HepG2 (cell line): Measurements from ENCODE around the gene TMEM114. TPM values are rescaled to one million over a fixed set of nuclear protein-coding genes. Genes with fewer than 3 reads are reported as not detected.
A peak's percentile ranks its signal among the peaks of the same experiment; 100 is the strongest.

Experiments used
- ATF7 ChIP-seq, 2 experiments: fragments of 450-650 bp in 1 of 2; sonication (generic) in 1 of 2; formaldehyde crosslinking in 1 of 2; IDR thresholded peaks; 2 replicates each; pipeline versions ENCODE4 v1.4.0 to v1.6.1; 2016 to 2020; ENCODE audit warnings: antibody characterized with exemption in 1 of 2, mild to moderate bottlenecking in 1 of 2, missing genetic modification reagents in 1 of 2
- HNRNPLL ChIP-seq: fragments of 200-400 bp; formaldehyde crosslinking; IDR thresholded peaks from 2 replicates; pipeline ENCODE4 v1.6.1; 2017; ENCODE audit warnings: mild to moderate bottlenecking, low read depth, low read length; ENCODE audit not compliant: poor library complexity, severe bottlenecking
- HOXA9 ChIP-seq: sonication (generic); formaldehyde crosslinking; IDR thresholded peaks from 2 replicates; pipeline ENCODE4 v1.8.1; 2022; ENCODE audit warnings: missing genetic modification reagents, mild to moderate bottlenecking, moderate library complexity, borderline replicate concordance
- KLF9 ChIP-seq: IDR thresholded peaks from 2 replicates; pipeline ENCODE4 v1.6.1; 2016; ENCODE audit warnings: low read depth
- LRRFIP1 ChIP-seq: sonication (generic); formaldehyde crosslinking; conservative IDR thresholded peaks from 2 replicates; pipeline ENCODE4 v1.4.0; 2020; ENCODE audit warnings: missing genetic modification reagents
- MTA3 ChIP-seq: sonication (generic); formaldehyde crosslinking; IDR thresholded peaks from 2 replicates; pipeline ENCODE4 v1.4.0; 2020; ENCODE audit warnings: missing genetic modification reagents
- PITX1 ChIP-seq: sonication (generic); formaldehyde crosslinking; IDR thresholded peaks from 2 replicates; pipeline ENCODE4 v1.5.1; 2020; ENCODE audit warnings: mild to moderate bottlenecking, missing genetic modification reagents
- ZFYVE20 ChIP-seq: sonication (generic); formaldehyde crosslinking; IDR thresholded peaks from 2 replicates; pipeline ENCODE4 v1.8.0; 2023; ENCODE audit warnings: low read depth, mild to moderate bottlenecking, moderate library complexity, missing genetic modification reagents, borderline replicate concordance
- ZNF335 ChIP-seq: sonication (generic); formaldehyde crosslinking; IDR thresholded peaks from 2 replicates; pipeline ENCODE4 v1.4.0; 2020; ENCODE audit warnings: missing genetic modification reagents
- ZNF354B ChIP-seq: sonication (generic); formaldehyde crosslinking; IDR thresholded peaks from 2 replicates; pipeline ENCODE4 v1.8.0; 2022; ENCODE audit warnings: mild to moderate bottlenecking, missing genetic modification reagents
- ZNF431 ChIP-seq: sonication (generic); formaldehyde crosslinking; IDR thresholded peaks from 2 replicates; pipeline ENCODE4 v1.9.0; 2022; ENCODE audit warnings: missing genetic modification reagents, low read depth, mild to moderate bottlenecking, borderline replicate concordance
- ZNF567 ChIP-seq: sonication (generic); formaldehyde crosslinking; IDR thresholded peaks from 2 replicates; pipeline ENCODE4 v1.8.1; 2023; ENCODE audit warnings: mild to moderate bottlenecking, missing genetic modification reagents, borderline replicate concordance
- ZNF572 ChIP-seq: sonication (generic); formaldehyde crosslinking; IDR thresholded peaks from 2 replicates; pipeline ENCODE4 v1.5.1; 2020; ENCODE audit warnings: mild to moderate bottlenecking, missing genetic modification reagents
- ZNF737 ChIP-seq: sonication (generic); formaldehyde crosslinking; IDR thresholded peaks from 2 replicates; pipeline ENCODE4 v1.5.0; 2020; ENCODE audit warnings: missing genetic modification reagents, mild to moderate bottlenecking, borderline replicate concordance
- polyA plus RNA-seq, 8 experiments: library from polyadenylated mRNA; depleted of rRNA in 3 of 8; stranded (reverse) in 7 of 8; unstranded in 1 of 8; fragments of >200 nt; fragmentation: Illumina TruSeq in 4 of 8; extraction: Trizol in 4 of 8; gene quantifications; 2 replicates each; pipeline versions ENCODE4 v1.2.1 to v1.2.3, GENCODE V29; 2011 to 2016; ENCODE audit warnings: low read depth in 4 of 8, missing spikeins in 1 of 8, mixed read lengths in 1 of 8; ENCODE audit not compliant: insufficient read depth in 1 of 8
- total RNA-seq, 5 experiments: library from RNA; depleted of rRNA; stranded (reverse); fragments of >200 nt; fragmentation: Illumina TruSeq; extraction: Trizol; gene quantifications; 2 replicates each; pipeline ENCODE4 v1.2.3, GENCODE V29; 2016; ENCODE audit warnings: low read depth in 1 of 5
- TF ChIP-seq, protein P1 (sequence below): sonication (generic); formaldehyde crosslinking; IDR thresholded peaks from 2 replicates; pipeline ENCODE4 v1.4.0; 2020; ENCODE audit warnings: missing genetic modification reagents
- TF ChIP-seq, protein P2 (sequence below): sonication (generic); formaldehyde crosslinking; IDR thresholded peaks from 2 replicates; pipeline ENCODE4 v1.9.0; 2022; ENCODE audit warnings: missing genetic modification reagents, mild to moderate bottlenecking, borderline replicate concordance
- TF ChIP-seq, protein P3 (sequence below): sonication (generic); formaldehyde crosslinking; IDR thresholded peaks from 2 replicates; pipeline ENCODE4 v1.4.0; 2020; ENCODE audit warnings: missing genetic modification reagents

The TMEM114 gene
- total and polyA plus RNA-seq, 2 of the 13 experiments (the other 11 are each of a cell fraction or from before 2014, with no cell fraction given), result not detected

DNA sequence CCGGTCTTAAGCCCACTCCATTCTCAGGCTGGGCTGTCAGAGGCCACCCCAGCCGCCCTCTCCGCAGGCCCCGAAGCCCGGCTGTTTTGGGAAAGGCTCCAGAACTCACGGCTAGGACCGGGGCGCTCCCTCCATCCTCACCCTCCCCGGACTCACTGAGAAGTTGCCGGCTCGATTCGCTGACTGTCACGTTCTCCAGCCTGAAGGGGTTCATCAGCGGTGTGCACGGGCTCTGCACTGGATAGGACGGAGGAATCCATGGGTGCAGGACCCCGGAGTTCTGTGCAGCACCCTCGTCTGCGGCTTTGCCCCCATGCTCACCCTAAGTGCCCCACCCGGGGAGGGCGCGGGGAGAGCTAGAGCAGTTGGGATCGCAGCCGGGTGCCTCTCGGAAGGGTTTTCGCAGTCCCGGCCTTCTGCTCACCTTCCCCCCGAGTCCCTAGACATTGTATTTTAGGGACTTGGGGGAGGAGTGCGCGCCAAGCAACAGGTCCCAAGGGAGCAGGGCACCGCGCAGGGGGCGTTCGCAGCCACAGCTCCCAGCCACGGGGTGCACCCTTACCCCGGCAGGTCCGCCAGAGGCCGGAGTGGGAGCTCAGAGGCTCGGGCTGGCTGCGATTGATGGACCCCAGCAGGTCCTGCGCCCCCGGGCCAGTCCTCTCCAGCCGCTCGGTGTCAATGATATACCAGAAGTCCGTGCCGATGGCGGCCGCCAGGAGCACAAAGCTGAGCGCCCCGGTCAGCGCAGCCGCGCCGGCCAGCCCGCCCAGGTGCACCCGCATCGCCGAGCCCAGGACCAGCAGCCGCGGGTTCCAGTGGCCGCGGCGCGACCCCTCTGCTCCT, 1.0 kb downstream of the TMEM114 start (continued):
- TF ChIP-seq KLF9 (CRISPR knock-in tag) (no peak), ZFYVE20 (CRISPR knock-in tag) (0 out of 2 replicates have a peak, but pooled peaks have one; percentile 18), ZNF431 (CRISPR knock-in tag) (no peak), ZNF737 (CRISPR knock-in tag) (no peak), ZNF354B (CRISPR knock-in tag) (0 out of 2 replicates have a peak, but pooled peaks have one; percentile 38), HNRNPLL (peak; percentile 26), ZNF567 (CRISPR knock-in tag) (no peak), ZNF572 (CRISPR knock-in tag) (no peak), ATF7 (IDR thresholded peaks at IDR 0.05) (no peak), ATF7 (CRISPR knock-in tag; IDR thresholded peaks at IDR 0.05) (no peak), LRRFIP1 (CRISPR knock-in tag) (no peak), HOXA9 (CRISPR knock-in tag) (no peak), MTA3 (CRISPR knock-in tag) (no peak), ZNF335 (no peak), PITX1 (CRISPR knock-in tag) (0 out of 2 replicates have a peak, but pooled peaks have one; percentile 41)
- TF ChIP-seq, protein P1, sequence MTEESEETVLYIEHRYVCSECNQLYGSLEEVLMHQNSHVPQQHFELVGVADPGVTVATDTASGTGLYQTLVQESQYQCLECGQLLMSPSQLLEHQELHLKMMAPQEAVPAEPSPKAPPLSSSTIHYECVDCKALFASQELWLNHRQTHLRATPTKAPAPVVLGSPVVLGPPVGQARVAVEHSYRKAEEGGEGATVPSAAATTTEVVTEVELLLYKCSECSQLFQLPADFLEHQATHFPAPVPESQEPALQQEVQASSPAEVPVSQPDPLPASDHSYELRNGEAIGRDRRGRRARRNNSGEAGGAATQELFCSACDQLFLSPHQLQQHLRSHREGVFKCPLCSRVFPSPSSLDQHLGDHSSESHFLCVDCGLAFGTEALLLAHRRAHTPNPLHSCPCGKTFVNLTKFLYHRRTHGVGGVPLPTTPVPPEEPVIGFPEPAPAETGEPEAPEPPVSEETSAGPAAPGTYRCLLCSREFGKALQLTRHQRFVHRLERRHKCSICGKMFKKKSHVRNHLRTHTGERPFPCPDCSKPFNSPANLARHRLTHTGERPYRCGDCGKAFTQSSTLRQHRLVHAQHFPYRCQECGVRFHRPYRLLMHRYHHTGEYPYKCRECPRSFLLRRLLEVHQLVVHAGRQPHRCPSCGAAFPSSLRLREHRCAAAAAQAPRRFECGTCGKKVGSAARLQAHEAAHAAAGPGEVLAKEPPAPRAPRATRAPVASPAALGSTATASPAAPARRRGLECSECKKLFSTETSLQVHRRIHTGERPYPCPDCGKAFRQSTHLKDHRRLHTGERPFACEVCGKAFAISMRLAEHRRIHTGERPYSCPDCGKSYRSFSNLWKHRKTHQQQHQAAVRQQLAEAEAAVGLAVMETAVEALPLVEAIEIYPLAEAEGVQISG, result 0 out of 2 replicates have a peak, but pooled peaks have one; percentile 8
- TF ChIP-seq, protein P2, sequence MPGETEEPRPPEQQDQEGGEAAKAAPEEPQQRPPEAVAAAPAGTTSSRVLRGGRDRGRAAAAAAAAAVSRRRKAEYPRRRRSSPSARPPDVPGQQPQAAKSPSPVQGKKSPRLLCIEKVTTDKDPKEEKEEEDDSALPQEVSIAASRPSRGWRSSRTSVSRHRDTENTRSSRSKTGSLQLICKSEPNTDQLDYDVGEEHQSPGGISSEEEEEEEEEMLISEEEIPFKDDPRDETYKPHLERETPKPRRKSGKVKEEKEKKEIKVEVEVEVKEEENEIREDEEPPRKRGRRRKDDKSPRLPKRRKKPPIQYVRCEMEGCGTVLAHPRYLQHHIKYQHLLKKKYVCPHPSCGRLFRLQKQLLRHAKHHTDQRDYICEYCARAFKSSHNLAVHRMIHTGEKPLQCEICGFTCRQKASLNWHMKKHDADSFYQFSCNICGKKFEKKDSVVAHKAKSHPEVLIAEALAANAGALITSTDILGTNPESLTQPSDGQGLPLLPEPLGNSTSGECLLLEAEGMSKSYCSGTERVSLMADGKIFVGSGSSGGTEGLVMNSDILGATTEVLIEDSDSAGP (CRISPR knock-in tag), result peak; percentile 35; the same call in 1 of the 2 replicates
- TF ChIP-seq, protein P3, sequence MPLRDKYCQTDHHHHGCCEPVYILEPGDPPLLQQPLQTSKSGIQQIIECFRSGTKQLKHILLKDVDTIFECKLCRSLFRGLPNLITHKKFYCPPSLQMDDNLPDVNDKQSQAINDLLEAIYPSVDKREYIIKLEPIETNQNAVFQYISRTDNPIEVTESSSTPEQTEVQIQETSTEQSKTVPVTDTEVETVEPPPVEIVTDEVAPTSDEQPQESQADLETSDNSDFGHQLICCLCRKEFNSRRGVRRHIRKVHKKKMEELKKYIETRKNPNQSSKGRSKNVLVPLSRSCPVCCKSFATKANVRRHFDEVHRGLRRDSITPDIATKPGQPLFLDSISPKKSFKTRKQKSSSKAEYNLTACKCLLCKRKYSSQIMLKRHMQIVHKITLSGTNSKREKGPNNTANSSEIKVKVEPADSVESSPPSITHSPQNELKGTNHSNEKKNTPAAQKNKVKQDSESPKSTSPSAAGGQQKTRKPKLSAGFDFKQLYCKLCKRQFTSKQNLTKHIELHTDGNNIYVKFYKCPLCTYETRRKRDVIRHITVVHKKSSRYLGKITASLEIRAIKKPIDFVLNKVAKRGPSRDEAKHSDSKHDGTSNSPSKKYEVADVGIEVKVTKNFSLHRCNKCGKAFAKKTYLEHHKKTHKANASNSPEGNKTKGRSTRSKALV (CRISPR knock-in tag), result peak; percentile 88
